CD4-positive, alpha-beta T cell (primary cell): ENCODE results near the gene PRSS22. TPM values are rescaled to one million over a fixed set of nuclear protein-coding genes. Genes with fewer than 3 reads are reported as not detected.

Experiments used
- ATAC-seq: fragments of 200-7000 bp; cut with Tn5 transposase; one replicate; pipeline ENCODE4 v1.10.0; 2022; ENCODE audit warnings: mild to moderate bottlenecking; ENCODE audit not compliant: poor library complexity
- CTCF ChIA-PET: fragments of 350-600 bp; sonication (Branson Sonifier 250); formaldehyde crosslinking; loops from one replicate; lab custom pipeline; 2021; ENCODE audit warnings: antibody characterized with exemption, inconsistent platforms; lab: Charles Lee
- POLR2A ChIA-PET: fragments of 350-600 bp; sonication (Branson Sonifier 250); formaldehyde crosslinking; loops from one replicate; lab custom pipeline; 2021; ENCODE audit warnings: antibody characterized with exemption, inconsistent platforms; lab: Charles Lee
- DNase-seq, 14 experiments: peaks; one replicate each; pipeline ENCODE4 v3.0.0-alpha.2; 2013 to 2020; ENCODE audit warnings: mixed read lengths in 2 of 14
- H3K27ac ChIP-seq, 2 donors: one replicate each; pipeline versions ENCODE4 v1.5.1 to v1.7.0; 2013; ENCODE audit warnings: low read length in 2 of 2, low read depth in 1 of 2, mild to moderate bottlenecking in 1 of 2
- H3K27me3 ChIP-seq, 2 experiments: 1 replicate in 1 of 2; 2 replicates in 1 of 2; pipeline versions ENCODE4 v1.6.1 to v1.7.0; 2013; ENCODE audit warnings: low read length in 2 of 2, control low read depth in 1 of 2, mild to moderate bottlenecking in 1 of 2, moderate library complexity in 1 of 2; ENCODE audit not compliant: insufficient read depth in 2 of 2, control insufficient read depth in 1 of 2
- H3K36me3 ChIP-seq: one replicate; pipeline ENCODE4 v1.6.1; 2013; ENCODE audit warnings: low read length, control low read depth; ENCODE audit not compliant: insufficient read depth
- H3K4me1 ChIP-seq: one replicate; pipeline ENCODE4 v1.6.1; 2013; ENCODE audit warnings: low read length, control low read depth; ENCODE audit not compliant: insufficient read depth
- H3K4me3 ChIP-seq: one replicate; pipeline ENCODE4 v1.5.1; 2013; ENCODE audit warnings: mild to moderate bottlenecking, low read length, moderate library complexity
- H3K9me3 ChIP-seq, 2 experiments: 1 replicate in 1 of 2; 2 replicates in 1 of 2; pipeline versions ENCODE4 v1.6.1 to v1.7.0; 2013; ENCODE audit warnings: low read length in 2 of 2, mild to moderate bottlenecking in 2 of 2, control low read depth in 1 of 2, moderate library complexity in 1 of 2; ENCODE audit not compliant: control insufficient read depth in 1 of 2, insufficient read depth in 1 of 2
- H3K27ac Mint-ChIP-seq: one replicate; pipeline ENCODE4 v1.8.0; 2020; ENCODE audit warnings: mixed read lengths
- H3K27me3 Mint-ChIP-seq: one replicate; pipeline ENCODE4 v1.8.0; 2021; ENCODE audit warnings: mixed read lengths
- H3K36me3 Mint-ChIP-seq: one replicate; pipeline ENCODE4 v1.8.0; 2021; ENCODE audit warnings: low read depth, mixed read lengths
- H3K4me1 Mint-ChIP-seq: one replicate; pipeline ENCODE4 v1.8.0; 2021; ENCODE audit warnings: low read depth, mixed read lengths
- H3K4me3 Mint-ChIP-seq: one replicate; pipeline ENCODE4 v1.8.0; 2020; ENCODE audit warnings: mild to moderate bottlenecking, mixed read lengths
- H3K9me3 Mint-ChIP-seq: one replicate; pipeline ENCODE4 v1.8.0; 2020; ENCODE audit warnings: mixed read lengths
- intact Hi-C, 2 experiments: fragments of 100-400 bp; cut with DNase I in 1 of 2; cut with micrococcal nuclease in 1 of 2; formaldehyde crosslinking; loops; one replicate each; pipeline versions ENCODE4 v1.15.1 to v1.9.0; 2023 to 2025; cut with DNase I, micrococcal nuclease
- total RNA-seq, 174 experiments: library from RNA in 2 of 174; stranded (reverse) in 2 of 174; gene quantifications; one replicate each; pipeline ENCODE4 v1.2.3 and lab custom pipeline; 2021 to 2026
- TF ChIP-seq, protein P1 (sequence below): fragments of 200-600 bp; IDR thresholded peaks from one replicate; pipeline ENCODE4 v1.8.0; 2022; ENCODE audit warnings: antibody characterized with exemption, mild to moderate bottlenecking

Gene PRSS22
- total RNA-seq, 2 experiments from 2014 or later: 0.93 to 1.1 TPM

DNA sequence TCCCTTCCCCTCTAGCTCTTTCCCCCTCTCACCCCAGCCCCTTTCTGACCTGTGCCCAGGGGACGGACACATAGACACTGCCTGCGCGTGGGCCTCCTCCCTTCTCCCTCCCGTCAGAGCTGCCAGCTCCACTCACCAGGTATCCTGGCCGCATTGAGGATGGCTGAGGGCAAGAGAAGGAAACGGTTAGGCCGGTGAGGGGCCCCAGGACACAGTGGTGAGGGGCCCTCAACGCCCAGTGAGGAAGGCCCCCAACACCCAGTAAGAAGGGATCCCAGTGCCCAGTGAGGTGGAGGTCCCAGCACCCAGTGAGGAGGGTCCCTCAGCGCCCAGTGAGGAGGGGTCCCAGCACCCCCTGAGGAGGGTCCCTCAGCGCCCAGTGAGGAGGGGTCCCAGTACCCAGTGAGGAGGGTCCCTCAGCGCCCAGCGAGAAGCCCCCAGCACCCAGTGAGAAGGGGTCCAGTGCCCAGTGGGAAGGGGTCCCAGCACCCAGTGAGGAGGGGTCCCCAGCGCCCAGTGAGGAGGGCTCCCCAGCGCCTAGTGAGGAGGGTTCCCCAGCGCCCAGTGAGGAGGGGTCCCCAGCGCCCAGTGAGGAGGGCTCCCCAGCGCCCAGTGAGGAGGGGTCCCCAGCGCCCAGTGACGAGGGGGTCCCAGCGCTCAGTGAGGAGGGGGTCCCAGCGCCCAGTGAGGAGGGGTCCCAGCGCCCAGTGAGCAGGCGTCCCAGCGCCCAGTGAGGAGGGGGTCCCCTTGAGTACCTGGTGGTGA is 1.1 kb downstream of the PRSS22 start:
- H3K9me3 ChIP-seq: peaks cover 7 to 41% of the 10 kb centered on the region in 2 experiments
- ChIA-PET CTCF (no interaction called here), POLR2A (no interaction called here)
- H3K27me3 ChIP-seq: peaks cover 6 to 7% of the 10 kb centered on the region in 2 experiments
- H3K4me1 ChIP-seq: peaks cover 25% of the 10 kb centered on the region
- no peaks in the 10 kb centered on the region for H3K36me3 ChIP-seq
- H3K9me3 Mint-ChIP-seq: peaks cover 3% of the 10 kb centered on the region
- H3K27ac Mint-ChIP-seq: no peak overlapping the region
- H3K4me1 Mint-ChIP-seq: peaks cover 5% of the 10 kb centered on the region
- no peak overlapping the region for H3K27ac ChIP-seq
- DNase-seq (no peak), ATAC-seq (no peak)
- H3K4me3 Mint-ChIP-seq: no peak overlapping the region
- H3K27me3 Mint-ChIP-seq: peaks cover 27% of the 10 kb centered on the region
- intact Hi-C loops: no loop called here
- H3K36me3 Mint-ChIP-seq: no peaks in the 10 kb centered on the region
- TF ChIP-seq, protein P1, sequence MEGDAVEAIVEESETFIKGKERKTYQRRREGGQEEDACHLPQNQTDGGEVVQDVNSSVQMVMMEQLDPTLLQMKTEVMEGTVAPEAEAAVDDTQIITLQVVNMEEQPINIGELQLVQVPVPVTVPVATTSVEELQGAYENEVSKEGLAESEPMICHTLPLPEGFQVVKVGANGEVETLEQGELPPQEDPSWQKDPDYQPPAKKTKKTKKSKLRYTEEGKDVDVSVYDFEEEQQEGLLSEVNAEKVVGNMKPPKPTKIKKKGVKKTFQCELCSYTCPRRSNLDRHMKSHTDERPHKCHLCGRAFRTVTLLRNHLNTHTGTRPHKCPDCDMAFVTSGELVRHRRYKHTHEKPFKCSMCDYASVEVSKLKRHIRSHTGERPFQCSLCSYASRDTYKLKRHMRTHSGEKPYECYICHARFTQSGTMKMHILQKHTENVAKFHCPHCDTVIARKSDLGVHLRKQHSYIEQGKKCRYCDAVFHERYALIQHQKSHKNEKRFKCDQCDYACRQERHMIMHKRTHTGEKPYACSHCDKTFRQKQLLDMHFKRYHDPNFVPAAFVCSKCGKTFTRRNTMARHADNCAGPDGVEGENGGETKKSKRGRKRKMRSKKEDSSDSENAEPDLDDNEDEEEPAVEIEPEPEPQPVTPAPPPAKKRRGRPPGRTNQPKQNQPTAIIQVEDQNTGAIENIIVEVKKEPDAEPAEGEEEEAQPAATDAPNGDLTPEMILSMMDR: no peak
- no peak overlapping the region for H3K4me3 ChIP-seq

DNA sequence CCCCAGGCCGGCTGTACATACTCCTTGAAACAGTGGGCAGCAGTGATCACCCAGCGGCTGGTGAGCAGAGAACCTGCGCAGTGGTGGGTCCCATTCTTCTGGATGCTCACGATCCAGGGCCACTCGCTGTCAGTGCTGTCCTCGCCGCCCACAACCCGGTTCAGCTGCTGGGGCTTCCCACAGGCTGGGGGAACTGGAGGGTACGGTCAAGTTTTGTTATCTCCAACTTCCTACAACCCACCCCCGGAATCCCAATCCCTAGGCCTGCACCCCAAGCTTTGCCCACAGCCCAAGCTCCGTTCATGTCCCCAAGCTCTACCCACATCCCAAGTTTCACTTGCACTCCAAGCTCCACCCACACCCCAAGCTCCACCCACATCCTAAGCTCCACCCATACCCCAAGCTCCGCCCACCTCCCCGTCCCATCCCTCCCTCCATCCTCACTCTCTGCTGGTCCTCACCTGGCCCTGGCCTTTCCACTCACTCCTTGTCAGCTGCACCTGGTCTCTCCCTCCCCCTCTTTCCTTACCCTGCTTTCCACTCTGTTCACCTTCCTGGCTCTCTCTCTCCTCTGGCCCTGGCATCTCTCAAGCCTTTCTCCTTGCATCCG is 1.8 kb downstream of the PRSS22 start:
- H3K36me3 Mint-ChIP-seq: no peaks in the 10 kb centered on the region
- Histone ChIP-seq H3K4me1 (peaks cover 25% of the 10 kb centered on the region), H3K4me3 (no peak overlapping the region), H3K9me3 (peaks cover 7 to 41% of the 10 kb centered on the region in 2 experiments), H3K27me3 (peaks cover 6 to 7% of the 10 kb centered on the region in 2 experiments), H3K27ac (no peak overlapping the region), H3K36me3 (no peaks in the 10 kb centered on the region)
- TF ChIP-seq, protein P1: no peak
- ChIA-PET CTCF (no interaction called here), POLR2A (no interaction called here)
- no peak overlapping the region for H3K4me3 Mint-ChIP-seq
- peaks cover 22% of the 10 kb centered on the region for H3K27me3 Mint-ChIP-seq
- peaks cover 5% of the 10 kb centered on the region for H3K4me1 Mint-ChIP-seq
- ATAC-seq (peak; percentile 45), DNase-seq (peak in 4 of 14 experiments; percentile 22 to 59 (median 42))
- intact Hi-C loops: no loop called here
- H3K27ac Mint-ChIP-seq: no peak overlapping the region
- H3K9me3 Mint-ChIP-seq: peaks cover 3% of the 10 kb centered on the region

DNA sequence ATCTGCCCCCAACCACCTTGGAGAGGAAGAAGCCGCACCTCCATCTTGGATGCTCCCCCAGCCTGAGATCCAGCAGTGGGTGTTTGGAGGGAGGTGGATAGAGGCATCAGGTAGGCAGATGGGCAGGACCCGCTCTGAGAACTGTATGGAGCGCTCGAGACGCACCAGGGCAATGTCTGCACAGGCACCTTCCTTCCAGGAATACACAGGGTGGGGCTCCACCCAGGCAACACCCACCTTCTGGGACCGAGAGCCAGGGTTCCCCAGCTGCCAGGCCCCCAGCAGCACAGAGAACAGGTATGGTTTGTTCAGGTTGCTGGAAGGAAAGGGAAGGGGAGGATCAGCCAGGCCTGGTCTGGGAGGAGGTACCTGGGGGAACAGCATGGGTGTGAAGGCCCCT is 2.4 kb downstream of the PRSS22 start:
- TF ChIP-seq, protein P1: no peak
- peaks cover 3% of the 10 kb centered on the region for H3K9me3 Mint-ChIP-seq
- intact Hi-C loops: no loop called here
- no peak overlapping the region for H3K4me3 Mint-ChIP-seq
- ChIA-PET POLR2A (no interaction called here), CTCF (interaction anchor here (3.0 kb wide), 1 partner anchor 13 kb away, joined by 14 read pairs; no protein-coding TSS in a partner anchor)
- Histone ChIP-seq H3K4me1 (peaks cover 25% of the 10 kb centered on the region), H3K36me3 (no peaks in the 10 kb centered on the region), H3K4me3 (no peak overlapping the region), H3K27me3 (peaks cover 6 to 7% of the 10 kb centered on the region in 2 experiments), H3K27ac (no peak overlapping the region), H3K9me3 (peaks cover 7 to 34% of the 10 kb centered on the region in 2 experiments)
- H3K27me3 Mint-ChIP-seq: peaks cover 19% of the 10 kb centered on the region
- DNase-seq (no peak), ATAC-seq (no peak)
- no peak overlapping the region for H3K27ac Mint-ChIP-seq
- no peaks in the 10 kb centered on the region for H3K36me3 Mint-ChIP-seq
- H3K4me1 Mint-ChIP-seq: peaks cover 5% of the 10 kb centered on the region
